HL-60 (cell line): ENCODE measurements around the gene IMPA2.

Experiments used
- DNase-seq, 2 experiments: peaks; one replicate each; pipeline ENCODE4 v3.0.0-alpha.2; 2010 to 2020; ENCODE audit warnings: low read depth in 1 of 2, low spot score in 1 of 2
- H3K27ac ChIP-seq: fragments of 250-450 bp; sonication (Bioruptor Pico); replicated peaks from 2 replicates; pipeline ENCODE4 v1.5.1; 2020; ENCODE audit warnings: mild to moderate bottlenecking, moderate library complexity
- H3K27me3 ChIP-seq: fragments of 250-450 bp; sonication (Bioruptor Pico); 2 replicates; pipeline ENCODE4 v1.5.1; 2021; ENCODE audit warnings: mild to moderate bottlenecking, moderate library complexity; ENCODE audit not compliant: insufficient read depth, poor library complexity, severe bottlenecking
- H3K4me3 ChIP-seq: replicated peaks from 2 replicates; pipeline ENCODE4 v1.5.1; 2011; ENCODE audit warnings: mild to moderate bottlenecking, control low read depth, low read length; ENCODE audit not compliant: insufficient read depth
- CTCF ChIP-seq: IDR thresholded peaks from one replicate; pipeline ENCODE4 v1.5.1; 2011; ENCODE audit warnings: low read length, control low read depth, inconsistent platforms; ENCODE audit not compliant: insufficient read depth
- GABPA ChIP-seq: IDR thresholded peaks from 2 replicates; pipeline ENCODE4 v1.6.1; 2012; ENCODE audit warnings: low read depth
- POLR2AphosphoS5 ChIP-seq: IDR thresholded peaks from 2 replicates; pipeline ENCODE4 v1.6.1; 2012; ENCODE audit warnings: low read depth
- SPI1 ChIP-seq: IDR thresholded peaks from 2 replicates; pipeline ENCODE4 v1.6.1; 2012; ENCODE audit warnings: low read depth, mild to moderate bottlenecking, borderline replicate concordance
- TF ChIP-seq, protein P1 (sequence below): IDR thresholded peaks from 2 replicates; pipeline ENCODE4 v1.6.1; 2012; ENCODE audit warnings: low read depth; ENCODE audit not compliant: insufficient replicate concordance

IMPA2 gene

GRCh38 chr18:12013186-12013916 lies 32.0 kb downstream of the IMPA2 start:
- DNase-seq, result peak; percentile 51 to 73
- no peak overlapping the region for H3K4me3 ChIP-seq
- H3K27me3 ChIP-seq, result no peaks in the 10 kb centered on the region
- H3K27ac ChIP-seq, result peak overlapping the region; percentile 62
- TF ChIP-seq POLR2AphosphoS5 (no peak; the same call in 1 of the 2 replicates), CTCF (no peak), GABPA (no peak), SPI1 (no peak)
- TF ChIP-seq, protein P1, sequence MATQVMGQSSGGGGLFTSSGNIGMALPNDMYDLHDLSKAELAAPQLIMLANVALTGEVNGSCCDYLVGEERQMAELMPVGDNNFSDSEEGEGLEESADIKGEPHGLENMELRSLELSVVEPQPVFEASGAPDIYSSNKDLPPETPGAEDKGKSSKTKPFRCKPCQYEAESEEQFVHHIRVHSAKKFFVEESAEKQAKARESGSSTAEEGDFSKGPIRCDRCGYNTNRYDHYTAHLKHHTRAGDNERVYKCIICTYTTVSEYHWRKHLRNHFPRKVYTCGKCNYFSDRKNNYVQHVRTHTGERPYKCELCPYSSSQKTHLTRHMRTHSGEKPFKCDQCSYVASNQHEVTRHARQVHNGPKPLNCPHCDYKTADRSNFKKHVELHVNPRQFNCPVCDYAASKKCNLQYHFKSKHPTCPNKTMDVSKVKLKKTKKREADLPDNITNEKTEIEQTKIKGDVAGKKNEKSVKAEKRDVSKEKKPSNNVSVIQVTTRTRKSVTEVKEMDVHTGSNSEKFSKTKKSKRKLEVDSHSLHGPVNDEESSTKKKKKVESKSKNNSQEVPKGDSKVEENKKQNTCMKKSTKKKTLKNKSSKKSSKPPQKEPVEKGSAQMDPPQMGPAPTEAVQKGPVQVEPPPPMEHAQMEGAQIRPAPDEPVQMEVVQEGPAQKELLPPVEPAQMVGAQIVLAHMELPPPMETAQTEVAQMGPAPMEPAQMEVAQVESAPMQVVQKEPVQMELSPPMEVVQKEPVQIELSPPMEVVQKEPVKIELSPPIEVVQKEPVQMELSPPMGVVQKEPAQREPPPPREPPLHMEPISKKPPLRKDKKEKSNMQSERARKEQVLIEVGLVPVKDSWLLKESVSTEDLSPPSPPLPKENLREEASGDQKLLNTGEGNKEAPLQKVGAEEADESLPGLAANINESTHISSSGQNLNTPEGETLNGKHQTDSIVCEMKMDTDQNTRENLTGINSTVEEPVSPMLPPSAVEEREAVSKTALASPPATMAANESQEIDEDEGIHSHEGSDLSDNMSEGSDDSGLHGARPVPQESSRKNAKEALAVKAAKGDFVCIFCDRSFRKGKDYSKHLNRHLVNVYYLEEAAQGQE, result no peak

DNA sequence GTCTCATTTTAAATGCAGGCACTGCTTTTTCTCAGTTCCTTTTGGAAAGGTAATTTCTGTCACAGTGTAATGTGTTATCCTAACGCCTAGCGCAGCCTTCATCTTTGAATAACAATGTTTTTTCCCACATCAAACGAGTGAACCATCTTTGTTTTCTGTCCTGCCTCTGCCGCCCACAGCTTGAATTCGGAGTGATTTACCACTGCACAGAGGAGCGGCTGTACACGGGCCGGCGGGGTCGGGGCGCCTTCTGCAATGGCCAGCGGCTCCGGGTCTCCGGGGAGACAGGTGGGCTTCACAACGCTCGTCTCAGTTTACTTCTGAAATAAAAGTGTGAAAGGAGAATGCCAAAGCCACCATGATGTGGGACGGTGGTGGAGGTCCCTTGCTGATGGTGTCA lies 32.8 kb downstream of the IMPA2 start:
- H3K27me3 ChIP-seq, result no peaks in the 10 kb centered on the region
- DNase-seq, result no peak
- peak overlapping the region; percentile 62; the same call in 1 of the 2 replicates for H3K27ac ChIP-seq
- no peak for TF ChIP-seq CTCF
- TF ChIP-seq, protein P1, result no peak
- no peak overlapping the region for H3K4me3 ChIP-seq

- Histone ChIP-seq H3K27me3 (no peaks in the 10 kb centered on the region), H3K4me3 (no peak overlapping the region), H3K27ac (peak overlapping the region; percentile 62)
- DNase-seq, result no peak
- TF ChIP-seq SPI1, result peak; percentile 64; the same call in 1 of the 2 replicates
- TF ChIP-seq, protein P1, result no peak
Observed at GRCh38 chr18:12014521-12015415, 33.5 kb downstream of the IMPA2 start.
